ENCODE data around the gene EVA1C. TPM values are rescaled to one million over a fixed set of nuclear protein-coding genes. Genes with fewer than 3 reads are reported as not detected.

The EVA1C gene
- total RNA-seq, 4 donors from 2014 or later: 22.4 to 35.1 (median 30.3) TPM

GRCh38 chr21:32543975-32544374 is 131.5 kb downstream of the EVA1C start:
- TF ChIP-seq POLR2A (IDR thresholded peaks at IDR 0.05) (no peak), CTCF (IDR thresholded peaks at IDR 0.05) (no peak)
- Histone ChIP-seq H3K4me3 (no peak overlapping the region), H3K27me3 (no peaks in the 10 kb centered on the region), H3K36me3 (no peaks in the 10 kb centered on the region), H3K9me3 (no peaks in the 10 kb centered on the region), H3K27ac (no peak overlapping the region), H3K4me1 (no peaks in the 10 kb centered on the region)
- no peak for DNase-seq

- Histone ChIP-seq H3K27me3 (no peaks in the 10 kb centered on the region), H3K9me3 (no peaks in the 10 kb centered on the region), H3K4me3 (no peak overlapping the region), H3K4me1 (no peaks in the 10 kb centered on the region), H3K36me3 (no peaks in the 10 kb centered on the region), H3K27ac (no peak overlapping the region)
- TF ChIP-seq POLR2A (IDR thresholded peaks at IDR 0.05): no peak
- no peak for TF ChIP-seq CTCF (IDR thresholded peaks at IDR 0.05)
- no peak for DNase-seq
Observed at GRCh38 chr21:32544697-32545096, 132.2 kb downstream of the EVA1C start.

- H3K4me1 ChIP-seq: no peaks in the 10 kb centered on the region
- H3K9me3 ChIP-seq: no peaks in the 10 kb centered on the region
- H3K4me3 ChIP-seq: no peak overlapping the region
- H3K27ac ChIP-seq: no peak overlapping the region
- TF ChIP-seq CTCF (IDR thresholded peaks at IDR 0.05): no peak
- no peak for TF ChIP-seq POLR2A (IDR thresholded peaks at IDR 0.05)
- no peaks in the 10 kb centered on the region for H3K36me3 ChIP-seq
- H3K27me3 ChIP-seq: no peaks in the 10 kb centered on the region
- DNase-seq: no peak
Observed at GRCh38 chr21:32545948-32546441, 133.5 kb downstream of the EVA1C start.

- TF ChIP-seq POLR2A (IDR thresholded peaks at IDR 0.05): no peak
- TF ChIP-seq CTCF (IDR thresholded peaks at IDR 0.05): no peak
- Histone ChIP-seq H3K4me3 (no peak overlapping the region), H3K9me3 (no peaks in the 10 kb centered on the region), H3K27me3 (no peaks in the 10 kb centered on the region), H3K36me3 (no peaks in the 10 kb centered on the region), H3K27ac (no peak overlapping the region), H3K4me1 (no peaks in the 10 kb centered on the region)
- DNase-seq: no peak
Observed at GRCh38 chr21:32547018-32547417, 134.5 kb downstream of the EVA1C start.

- no peak overlapping the region for H3K4me3 ChIP-seq
- H3K27me3 ChIP-seq: no peaks in the 10 kb centered on the region
Observed at GRCh38 chr21:32548978-32549377, 136.5 kb downstream of the EVA1C start.

More at GRCh38 chr21:32548978-32549377, 136.5 kb downstream of the EVA1C start:
- Histone ChIP-seq H3K4me1 (no peaks in the 10 kb centered on the region), H3K27ac (no peak overlapping the region), H3K9me3 (no peaks in the 10 kb centered on the region), H3K36me3 (no peaks in the 10 kb centered on the region)
- DNase-seq: no peak
- TF ChIP-seq POLR2A (IDR thresholded peaks at IDR 0.05) (no peak), CTCF (IDR thresholded peaks at IDR 0.05) (no peak)
